ENCODE data around the gene ALDH1L1. TPM values are rescaled to one million over a fixed set of nuclear protein-coding genes. Genes with fewer than 3 reads are reported as not detected.

The ALDH1L1 gene
- total RNA-seq, 1 experiment from 2014 or later, result 0.08 TPM

GRCh38 chr3:126137490-126138130 lies 42.8 kb downstream of the ALDH1L1 start:
- Histone ChIP-seq H3K4me3 (no peak overlapping the region), H3K36me3 (no peaks in the 10 kb centered on the region), H3K27ac (no peak overlapping the region), H3K9me3 (replicated peaks) (no peaks in the 10 kb centered on the region), H3K4me1 (no peaks in the 10 kb centered on the region), H3K27me3 (peaks cover 4% of the 10 kb centered on the region; the same call in 1 of the 2 replicates)
- DNase-seq, result no peak

DNA sequence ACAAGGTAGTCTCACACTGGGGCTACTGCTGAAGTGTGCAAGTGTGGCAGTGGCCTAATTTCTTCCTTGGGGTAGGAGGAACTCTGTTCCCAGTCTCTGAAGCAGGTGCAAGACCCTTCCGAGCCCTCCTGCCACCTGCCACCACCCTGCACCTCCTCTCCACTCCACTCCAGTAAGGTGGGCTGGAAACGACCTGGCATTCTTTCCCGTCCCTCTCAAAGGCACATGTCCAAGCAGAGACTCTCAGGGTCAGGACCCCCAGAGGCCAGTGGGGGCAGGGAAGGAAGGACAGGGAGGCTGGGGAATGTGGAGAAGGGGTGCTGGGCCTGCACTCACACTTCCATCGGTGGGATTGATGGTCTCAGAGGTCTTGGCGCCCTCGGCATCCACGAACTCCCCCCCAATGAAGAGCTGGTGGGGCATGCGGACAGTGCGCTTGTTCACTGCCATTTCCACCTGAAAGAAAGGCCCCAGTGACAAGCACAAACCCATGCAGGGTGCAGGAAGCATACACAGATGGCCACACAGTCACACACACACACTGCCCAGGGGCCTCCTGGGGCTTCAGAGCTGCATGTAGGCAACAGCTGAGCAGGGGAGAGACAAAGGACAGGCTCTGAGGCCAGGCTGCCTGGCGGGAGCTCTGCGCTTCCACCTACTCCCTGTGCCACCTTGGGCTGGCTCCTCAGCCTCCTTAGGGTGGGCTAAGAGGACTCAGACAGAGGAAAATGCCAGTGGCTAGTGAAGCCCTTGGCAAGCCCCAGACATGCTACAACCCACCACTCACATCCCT lies 43.8 kb downstream of the ALDH1L1 start:
- peak in 1 of 2 experiments; percentile 2 for DNase-seq
- Histone ChIP-seq H3K27me3 (peaks cover 12% of the 10 kb centered on the region; the same call in 1 of the 2 replicates), H3K4me3 (no peak overlapping the region), H3K27ac (no peak overlapping the region), H3K36me3 (no peaks in the 10 kb centered on the region), H3K9me3 (replicated peaks) (no peaks in the 10 kb centered on the region), H3K4me1 (no peaks in the 10 kb centered on the region)

DNA sequence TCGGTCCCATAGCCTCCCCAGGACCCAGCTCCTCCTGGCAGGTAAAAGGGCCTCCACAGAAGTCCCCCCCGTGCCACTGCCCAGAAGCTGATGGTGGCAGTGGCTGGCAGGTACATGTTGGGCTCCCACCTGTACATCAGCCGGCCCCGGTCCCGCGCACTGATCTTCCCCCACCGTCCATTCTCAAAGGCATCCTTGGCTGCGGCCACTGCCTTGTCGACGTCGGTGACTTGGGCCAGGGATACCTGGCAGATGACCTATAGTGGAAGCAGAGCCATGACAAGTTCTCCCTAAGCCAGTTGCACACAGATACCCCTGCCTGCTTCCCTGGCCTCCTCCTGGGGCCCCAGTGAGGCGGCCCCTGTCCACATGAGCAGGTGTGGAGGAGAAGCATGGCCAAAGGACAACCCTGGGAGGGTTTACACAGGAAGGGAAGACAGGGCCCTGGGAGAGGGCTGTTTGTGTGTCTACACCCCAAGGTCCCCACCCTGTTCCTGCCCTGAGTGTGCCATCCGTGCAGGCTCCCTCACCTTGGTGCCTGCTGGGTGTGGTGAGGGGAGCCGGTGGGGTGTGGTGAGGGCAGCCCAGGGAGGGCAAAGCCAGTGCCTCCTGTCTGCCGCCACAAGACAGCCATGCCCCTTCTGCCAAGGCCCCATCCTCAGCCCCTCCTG lies 44.8 kb downstream of the ALDH1L1 start:
- Histone ChIP-seq H3K9me3 (replicated peaks) (no peaks in the 10 kb centered on the region), H3K27ac (no peak overlapping the region), H3K4me1 (no peaks in the 10 kb centered on the region), H3K36me3 (no peaks in the 10 kb centered on the region), H3K27me3 (peaks cover 12% of the 10 kb centered on the region; the same call in 1 of the 2 replicates), H3K4me3 (no peak overlapping the region)
- DNase-seq, result peak in 1 of 2 experiments; percentile 1

DNA sequence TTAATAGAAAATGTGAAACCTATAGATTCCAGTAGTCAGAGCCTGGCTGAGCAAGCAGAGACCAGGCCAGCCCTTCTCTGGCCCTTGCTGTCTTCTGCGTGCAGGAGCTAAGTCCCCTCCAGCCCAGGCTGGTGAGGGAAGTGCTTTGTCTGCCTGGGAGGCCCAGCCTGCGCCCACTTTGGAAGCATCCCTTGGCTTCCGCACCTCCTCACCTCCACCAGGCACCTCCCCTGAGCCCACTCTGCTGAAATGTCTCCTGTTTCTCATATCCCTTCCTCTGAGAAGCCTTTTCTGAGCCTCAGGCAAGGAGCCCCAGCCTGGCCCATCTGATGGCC lies 45.3 kb downstream of the ALDH1L1 start:
- peak in 1 of 2 experiments; percentile 0 for DNase-seq
- Histone ChIP-seq H3K27ac (no peak overlapping the region), H3K27me3 (peaks cover 12% of the 10 kb centered on the region; the same call in 1 of the 2 replicates), H3K9me3 (replicated peaks) (no peaks in the 10 kb centered on the region), H3K36me3 (no peaks in the 10 kb centered on the region), H3K4me1 (no peaks in the 10 kb centered on the region), H3K4me3 (no peak overlapping the region)

- peak; percentile 58 to 78 for DNase-seq
- Histone ChIP-seq H3K9me3 (replicated peaks) (no peaks in the 10 kb centered on the region), H3K4me1 (no peaks in the 10 kb centered on the region), H3K27ac (no peak overlapping the region), H3K27me3 (peaks cover 12% of the 10 kb centered on the region; the same call in 1 of the 2 replicates), H3K4me3 (no peak overlapping the region), H3K36me3 (no peaks in the 10 kb centered on the region)
Measured at GRCh38 chr3:126134219-126134975, 46.0 kb downstream of the ALDH1L1 start.

DNA sequence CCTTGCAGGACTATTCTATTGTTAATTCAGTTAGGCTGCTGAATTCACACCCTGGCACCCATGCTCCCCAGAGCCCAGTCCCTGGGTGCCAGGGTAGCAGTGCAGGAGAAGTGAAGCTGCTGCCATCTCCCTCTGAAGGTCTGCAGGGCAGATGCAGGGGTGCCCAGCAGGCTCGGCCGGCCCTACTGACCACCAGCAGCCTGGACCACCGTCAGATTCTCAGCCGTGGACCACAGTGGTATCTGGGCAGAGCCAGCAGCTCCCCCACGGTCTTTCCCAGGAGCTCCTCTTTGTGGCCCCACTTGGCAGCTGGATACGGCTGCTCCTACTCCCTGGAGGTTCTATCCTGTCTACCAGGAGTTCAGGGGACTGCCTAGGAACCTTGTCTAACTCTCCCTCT lies 46.8 kb downstream of the ALDH1L1 start:
- no peaks in the 10 kb centered on the region for H3K36me3 ChIP-seq
- peaks cover 12% of the 10 kb centered on the region; the same call in 1 of the 2 replicates for H3K27me3 ChIP-seq
- DNase-seq, result peak in 1 of 2 experiments; percentile 2
- no peaks in the 10 kb centered on the region for H3K9me3 ChIP-seq (replicated peaks)
- no peak overlapping the region for H3K27ac ChIP-seq
- H3K4me3 ChIP-seq, result no peak overlapping the region
- no peaks in the 10 kb centered on the region for H3K4me1 ChIP-seq

DNA sequence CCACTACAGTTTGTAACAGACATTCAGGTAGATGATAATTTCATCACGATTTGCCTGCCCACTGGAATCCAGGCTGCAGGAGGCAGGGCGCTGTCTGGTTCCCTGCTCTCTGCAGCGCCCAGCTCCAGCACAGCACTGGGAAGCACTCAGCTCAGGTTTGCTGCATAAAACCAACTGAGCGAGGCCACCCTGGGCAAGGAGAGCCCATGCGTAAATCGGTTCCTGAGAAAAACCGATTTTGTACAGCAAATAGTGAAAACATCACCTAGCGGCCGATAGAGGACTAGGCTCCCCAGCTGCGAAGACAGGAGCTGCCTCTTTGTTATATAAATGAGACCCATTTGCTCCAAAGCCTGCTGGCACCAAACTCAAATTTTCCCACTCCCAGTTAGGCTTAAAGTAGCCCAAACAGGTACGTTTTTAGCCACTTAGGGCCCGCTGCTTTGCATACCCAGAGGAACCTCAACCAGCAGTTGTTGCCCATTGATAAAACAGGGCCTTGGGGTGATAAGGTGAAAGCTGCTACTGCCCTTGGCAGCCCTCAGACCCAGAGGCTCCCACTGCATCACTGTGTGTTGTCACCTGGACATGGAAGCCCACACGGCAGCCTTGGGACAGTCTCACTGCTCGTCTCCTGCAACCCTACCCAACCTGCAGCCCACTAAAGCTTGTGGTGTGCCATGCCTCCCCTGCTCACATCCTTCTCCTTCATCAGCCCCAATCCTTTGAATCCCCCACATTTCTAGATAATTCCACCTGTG lies 47.5 kb downstream of the ALDH1L1 start:
- H3K36me3 ChIP-seq, result no peaks in the 10 kb centered on the region
- DNase-seq, result peak in 1 of 2 experiments; percentile 1
- no peaks in the 10 kb centered on the region for H3K4me1 ChIP-seq
- H3K9me3 ChIP-seq (replicated peaks), result no peaks in the 10 kb centered on the region
- no peak overlapping the region for H3K27ac ChIP-seq
- H3K4me3 ChIP-seq, result no peak overlapping the region
- peaks cover 12% of the 10 kb centered on the region; the same call in 1 of the 2 replicates for H3K27me3 ChIP-seq

- no peaks in the 10 kb centered on the region for H3K9me3 ChIP-seq (replicated peaks)
- DNase-seq, result peak in 1 of 2 experiments; percentile 7
- H3K27me3 ChIP-seq, result peaks cover 12% of the 10 kb centered on the region; the same call in 1 of the 2 replicates
- H3K27ac ChIP-seq, result no peak overlapping the region
- no peak overlapping the region for H3K4me3 ChIP-seq
- H3K4me1 ChIP-seq, result no peaks in the 10 kb centered on the region
- no peaks in the 10 kb centered on the region for H3K36me3 ChIP-seq
Measured at GRCh38 chr3:126131881-126132750, 48.3 kb downstream of the ALDH1L1 start.

DNA sequence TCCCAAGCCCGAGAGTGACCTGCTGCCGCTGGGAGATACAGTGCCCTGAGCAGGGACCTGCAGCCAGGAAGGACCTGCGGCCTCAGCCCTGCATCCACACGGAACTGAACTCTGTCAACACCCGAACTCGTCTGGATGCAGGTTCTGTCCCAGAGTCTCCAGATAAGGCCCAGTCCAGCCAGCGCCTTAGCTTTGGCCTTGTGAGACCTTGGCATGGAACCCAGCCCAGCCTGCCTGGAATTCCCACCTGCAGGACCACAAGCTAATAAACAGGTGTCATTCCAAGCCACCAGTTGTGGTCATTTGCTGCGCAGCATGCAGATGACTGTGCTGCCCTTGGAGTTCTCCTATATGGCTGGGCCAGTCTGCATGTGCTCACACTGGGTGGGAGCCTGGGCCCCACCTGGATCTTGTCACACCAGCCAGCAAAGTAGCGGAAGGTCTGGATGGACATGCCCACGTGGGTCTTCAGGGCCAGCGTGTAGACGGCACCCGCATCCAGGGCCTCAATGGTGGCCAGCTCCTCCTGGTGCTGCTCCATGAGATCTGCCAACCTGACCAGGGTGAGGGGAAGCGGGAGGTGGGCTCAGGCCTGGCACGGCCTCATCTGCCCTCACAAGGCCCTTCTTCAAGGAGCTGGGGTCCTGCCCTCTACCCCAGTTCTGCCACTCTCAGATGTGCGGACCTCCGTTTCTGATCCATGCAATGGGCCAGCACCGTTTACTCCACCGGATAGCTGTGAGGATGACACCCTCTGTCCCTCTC lies 49.2 kb downstream of the ALDH1L1 start:
- DNase-seq, result peak in 1 of 2 experiments; percentile 1
- no peaks in the 10 kb centered on the region for H3K36me3 ChIP-seq
- no peaks in the 10 kb centered on the region for H3K4me1 ChIP-seq
- H3K27me3 ChIP-seq, result peaks cover 18% of the 10 kb centered on the region; the same call in 1 of the 2 replicates
- H3K4me3 ChIP-seq, result no peak overlapping the region
- no peaks in the 10 kb centered on the region for H3K9me3 ChIP-seq (replicated peaks)
- H3K27ac ChIP-seq, result no peak overlapping the region

GRCh38 chr3:126130081-126130855 lies 50.1 kb downstream of the ALDH1L1 start:
- no peaks in the 10 kb centered on the region for H3K36me3 ChIP-seq
- H3K27me3 ChIP-seq, result peaks cover 19% of the 10 kb centered on the region; the same call in 1 of the 2 replicates
- no peak overlapping the region for H3K4me3 ChIP-seq
- no peak overlapping the region for H3K27ac ChIP-seq
- DNase-seq, result peak in 1 of 2 experiments; percentile 0
- H3K4me1 ChIP-seq, result no peaks in the 10 kb centered on the region
- no peaks in the 10 kb centered on the region for H3K9me3 ChIP-seq (replicated peaks)

DNA sequence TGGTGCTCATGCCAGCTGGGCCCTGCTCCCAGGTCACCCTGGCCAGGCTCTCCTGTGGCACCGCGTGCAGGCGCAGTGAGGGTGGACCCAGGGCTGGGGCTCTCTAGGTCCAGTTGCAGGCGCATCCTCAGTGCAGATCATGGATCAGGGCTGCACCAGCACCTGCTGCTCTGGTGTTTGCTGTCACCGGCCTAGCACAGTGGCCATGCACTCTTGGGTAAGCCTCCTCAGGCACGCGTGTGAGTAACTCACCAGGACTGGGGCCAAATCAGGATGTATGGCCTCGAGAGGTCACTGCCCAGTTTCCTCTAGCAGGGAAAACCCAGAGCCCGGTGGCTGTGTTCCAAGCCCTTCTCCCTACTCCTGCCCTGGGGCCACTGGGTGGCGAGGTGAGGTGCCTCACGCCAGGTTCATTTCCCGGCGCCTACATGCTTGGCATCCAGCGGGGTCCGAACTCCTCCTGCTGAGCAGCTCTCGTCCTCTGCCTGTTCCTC lies 50.9 kb downstream of the ALDH1L1 start:
- peaks cover 19% of the 10 kb centered on the region; the same call in 1 of the 2 replicates for H3K27me3 ChIP-seq
- H3K4me1 ChIP-seq, result no peaks in the 10 kb centered on the region
- no peaks in the 10 kb centered on the region for H3K9me3 ChIP-seq (replicated peaks)
- no peaks in the 10 kb centered on the region for H3K36me3 ChIP-seq
- no peak overlapping the region for H3K4me3 ChIP-seq
- DNase-seq, result peak in 1 of 2 experiments; percentile 1
- no peak overlapping the region for H3K27ac ChIP-seq

Measured in SJCRH30 (cell line).